PC-3 (cell line): ENCODE measurements around the gene KRTAP5-11.

ENCODE experiments used
- EZH2phosphoT487 ChIP-seq: fragments of 300-600 bp; sonication (generic); IDR thresholded peaks from 2 replicates; pipeline ENCODE4 v1.6.1; 2018; ENCODE audit warnings: mild to moderate bottlenecking, antibody characterized with exemption, low read length, borderline replicate concordance
- TF ChIP-seq, protein P1 (sequence below): fragments of 300-600 bp; sonication (generic); conservative IDR thresholded peaks from 2 replicates; pipeline ENCODE4 v1.5.1; 2017; ENCODE audit warnings: antibody characterized with exemption, low read depth, mild to moderate bottlenecking, low read length

GRCh38 chr11:71562120-71562519 is 20.6 kb downstream of the KRTAP5-11 start:
- TF ChIP-seq, protein P1, sequence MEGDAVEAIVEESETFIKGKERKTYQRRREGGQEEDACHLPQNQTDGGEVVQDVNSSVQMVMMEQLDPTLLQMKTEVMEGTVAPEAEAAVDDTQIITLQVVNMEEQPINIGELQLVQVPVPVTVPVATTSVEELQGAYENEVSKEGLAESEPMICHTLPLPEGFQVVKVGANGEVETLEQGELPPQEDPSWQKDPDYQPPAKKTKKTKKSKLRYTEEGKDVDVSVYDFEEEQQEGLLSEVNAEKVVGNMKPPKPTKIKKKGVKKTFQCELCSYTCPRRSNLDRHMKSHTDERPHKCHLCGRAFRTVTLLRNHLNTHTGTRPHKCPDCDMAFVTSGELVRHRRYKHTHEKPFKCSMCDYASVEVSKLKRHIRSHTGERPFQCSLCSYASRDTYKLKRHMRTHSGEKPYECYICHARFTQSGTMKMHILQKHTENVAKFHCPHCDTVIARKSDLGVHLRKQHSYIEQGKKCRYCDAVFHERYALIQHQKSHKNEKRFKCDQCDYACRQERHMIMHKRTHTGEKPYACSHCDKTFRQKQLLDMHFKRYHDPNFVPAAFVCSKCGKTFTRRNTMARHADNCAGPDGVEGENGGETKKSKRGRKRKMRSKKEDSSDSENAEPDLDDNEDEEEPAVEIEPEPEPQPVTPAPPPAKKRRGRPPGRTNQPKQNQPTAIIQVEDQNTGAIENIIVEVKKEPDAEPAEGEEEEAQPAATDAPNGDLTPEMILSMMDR: no peak
- TF ChIP-seq EZH2phosphoT487: no peak
